OCI-LY3 (cell line): ENCODE data around the gene CDH4.

Experiments used
- H2AFZ ChIP-seq: fragments of 200-600, 300-600 bp; shearing (Covaris generic); 2 replicates; pipeline ENCODE4 v1.6.0; 2014; ENCODE audit warnings: antibody characterized with exemption, low read depth, low read length
- H3K27ac ChIP-seq: fragments of 200-600, 300-600 bp; sonication (generic); 2 replicates; pipeline ENCODE4 v1.5.1; 2014; ENCODE audit warnings: mild to moderate bottlenecking, low read length, moderate library complexity, mixed read lengths
- H3K27me3 ChIP-seq: fragments of 200-600, 300-600 bp; sonication (generic); 2 replicates; pipeline ENCODE4 v1.6.1; 2014; ENCODE audit warnings: low read depth, low read length, mixed read lengths
- H3K36me3 ChIP-seq: fragments of 200-600, 300-600 bp; sonication (generic); replicated peaks from 2 replicates; pipeline ENCODE3; 2014; ENCODE audit warnings: low read depth, low read length, mixed read lengths
- H3K4me1 ChIP-seq: fragments of 300-600, 200-600 bp; sonication (generic); 2 replicates; pipeline ENCODE4 v1.6.1; 2014; ENCODE audit warnings: low read length, mixed read lengths
- H3K4me2 ChIP-seq: fragments of 200-600, 300-600 bp; sonication (generic); 2 replicates; pipeline ENCODE4 v1.6.1; 2014; ENCODE audit warnings: low read length, mixed read lengths
- H3K4me3 ChIP-seq: fragments of 300-600, 200-600 bp; sonication (generic); 2 replicates; pipeline ENCODE4 v1.5.1; 2014; ENCODE audit warnings: antibody characterized with exemption, mild to moderate bottlenecking, low read length, moderate library complexity
- H3K79me2 ChIP-seq: fragments of 300-600, 200-600 bp; shearing (Covaris generic); 2 replicates; pipeline ENCODE4 v1.6.1; 2014; ENCODE audit warnings: mild to moderate bottlenecking, low read length, mixed read lengths
- H3K9ac ChIP-seq: fragments of 300-600, 200-600 bp; shearing (Covaris generic); 2 replicates; pipeline ENCODE4 v1.6.0; 2014; ENCODE audit warnings: mild to moderate bottlenecking, low read length, moderate library complexity
- H3K9me3 ChIP-seq: fragments of 200-600, 300-600 bp; shearing (Covaris generic); 2 replicates; pipeline ENCODE4 v1.6.1; 2014; ENCODE audit warnings: low read length, mixed read lengths; ENCODE audit not compliant: insufficient read depth
- H4K20me1 ChIP-seq: fragments of 200-600, 300-600 bp; sonication (generic); 2 replicates; pipeline ENCODE4 v1.6.1; 2016; ENCODE audit warnings: low read length, mixed read lengths; ENCODE audit not compliant: insufficient read depth
- CTCF ChIP-seq: fragments of 200-600, 300-600 bp; sonication (generic); IDR thresholded peaks from 2 replicates; pipeline ENCODE4 v1.5.1; 2014; ENCODE audit warnings: antibody characterized with exemption, low read length, low read depth
- EZH2phosphoT487 ChIP-seq: fragments of 200-600 bp; shearing (Covaris generic); IDR thresholded peaks from 2 replicates; pipeline ENCODE4 v1.6.1; 2018; ENCODE audit warnings: antibody characterized with exemption, mixed run types, low read depth

CDH4 gene

GRCh38 chr20:61821735-61822134 is 569.7 kb downstream of the CDH4 start:
- no peaks in the 10 kb centered on the region for H3K4me1 ChIP-seq
- H3K4me3 ChIP-seq = no peak overlapping the region
- no peak overlapping the region for H3K4me2 ChIP-seq
- no peaks in the 10 kb centered on the region for H3K79me2 ChIP-seq
- no peak overlapping the region for H3K27ac ChIP-seq
- H3K9me3 ChIP-seq = no peaks in the 10 kb centered on the region
- no peak overlapping the region for H3K9ac ChIP-seq
- no peaks in the 10 kb centered on the region for H3K27me3 ChIP-seq
- H4K20me1 ChIP-seq = no peaks in the 10 kb centered on the region
- H2AFZ ChIP-seq = no peak overlapping the region
- TF ChIP-seq CTCF (no peak), EZH2phosphoT487 (no peak)
- no peaks in the 10 kb centered on the region for H3K36me3 ChIP-seq

GRCh38 chr20:61822396-61822795 is 570.3 kb downstream of the CDH4 start:
- Histone ChIP-seq H3K9me3 (no peaks in the 10 kb centered on the region), H4K20me1 (no peaks in the 10 kb centered on the region), H3K4me1 (no peaks in the 10 kb centered on the region), H3K36me3 (no peaks in the 10 kb centered on the region), H3K27ac (no peak overlapping the region), H3K9ac (no peak overlapping the region), H3K79me2 (no peaks in the 10 kb centered on the region), H3K27me3 (peaks cover under 1% of the 10 kb centered on the region; the same call in 1 of the 2 replicates), H3K4me2 (no peak overlapping the region), H2AFZ (no peak overlapping the region), H3K4me3 (no peak overlapping the region)
- no peak for TF ChIP-seq CTCF
- no peak for TF ChIP-seq EZH2phosphoT487

- no peaks in the 10 kb centered on the region for H3K9me3 ChIP-seq
- H4K20me1 ChIP-seq = no peaks in the 10 kb centered on the region
- no peaks in the 10 kb centered on the region for H3K4me1 ChIP-seq
- H3K36me3 ChIP-seq = no peaks in the 10 kb centered on the region
- H3K4me3 ChIP-seq = no peak overlapping the region
- no peak overlapping the region for H3K4me2 ChIP-seq
- H3K79me2 ChIP-seq = no peaks in the 10 kb centered on the region
- H2AFZ ChIP-seq = no peak overlapping the region
- H3K27me3 ChIP-seq = peaks cover 8% of the 10 kb centered on the region; the same call in 1 of the 2 replicates
- TF ChIP-seq EZH2phosphoT487 = no peak
- no peak for TF ChIP-seq CTCF
- H3K9ac ChIP-seq = no peak overlapping the region
- H3K27ac ChIP-seq = no peak overlapping the region
Observed at GRCh38 chr20:61823242-61823641, 571.2 kb downstream of the CDH4 start.

- H3K9me3 ChIP-seq = no peaks in the 10 kb centered on the region
- no peak overlapping the region for H3K4me2 ChIP-seq
- H3K9ac ChIP-seq = no peak overlapping the region
- no peaks in the 10 kb centered on the region for H4K20me1 ChIP-seq
- H2AFZ ChIP-seq = no peak overlapping the region
- H3K79me2 ChIP-seq = no peaks in the 10 kb centered on the region
- H3K4me3 ChIP-seq = no peak overlapping the region
- peaks cover 20% of the 10 kb centered on the region; the same call in 1 of the 2 replicates for H3K27me3 ChIP-seq
- H3K27ac ChIP-seq = no peak overlapping the region
- TF ChIP-seq CTCF (no peak), EZH2phosphoT487 (no peak)
- no peaks in the 10 kb centered on the region for H3K36me3 ChIP-seq
- no peaks in the 10 kb centered on the region for H3K4me1 ChIP-seq
Observed at GRCh38 chr20:61828891-61829290, 576.8 kb downstream of the CDH4 start.
